ENCODE data around the gene CD2AP. TPM values are rescaled to one million over a fixed set of nuclear protein-coding genes. Genes with fewer than 3 reads are reported as not detected.

Gene CD2AP
- total RNA-seq, 1 donor: 30.4 TPM

DNA sequence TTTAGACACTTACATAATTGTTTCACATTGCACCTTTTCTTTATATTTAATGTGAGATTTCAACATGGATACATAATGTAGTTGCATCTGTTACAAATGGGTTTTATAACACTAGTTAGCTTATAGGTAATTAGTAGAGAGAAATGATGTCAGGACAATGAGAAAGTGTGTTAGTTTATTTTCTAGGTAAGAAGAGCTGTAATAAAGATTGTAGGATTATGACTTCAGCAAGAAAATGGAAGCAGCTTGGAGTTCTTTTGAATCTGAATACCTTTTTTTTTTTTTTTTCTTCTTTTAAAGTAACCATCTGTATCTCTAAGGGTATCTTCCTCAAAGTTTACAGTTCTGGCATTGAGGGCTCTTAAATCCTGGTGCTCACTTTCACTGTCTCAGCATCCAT is 35.3 kb downstream of the CD2AP start:
- H3K4me3 ChIP-seq (ENCODE audit: insufficient read depth, low read length): no peak overlapping the region
- peaks cover 4% of the 10 kb centered on the region for H3K9me3 ChIP-seq (ENCODE audit: low read depth, low read length)
- H3K4me2 ChIP-seq (ENCODE audit: insufficient read depth, low read length): no peak overlapping the region
- H4K20me1 ChIP-seq (ENCODE audit: insufficient read depth, low read length): peaks cover 2% of the 10 kb centered on the region
- H2AFZ ChIP-seq (ENCODE audit: low read length): no peak overlapping the region
- TF ChIP-seq, protein P1, sequence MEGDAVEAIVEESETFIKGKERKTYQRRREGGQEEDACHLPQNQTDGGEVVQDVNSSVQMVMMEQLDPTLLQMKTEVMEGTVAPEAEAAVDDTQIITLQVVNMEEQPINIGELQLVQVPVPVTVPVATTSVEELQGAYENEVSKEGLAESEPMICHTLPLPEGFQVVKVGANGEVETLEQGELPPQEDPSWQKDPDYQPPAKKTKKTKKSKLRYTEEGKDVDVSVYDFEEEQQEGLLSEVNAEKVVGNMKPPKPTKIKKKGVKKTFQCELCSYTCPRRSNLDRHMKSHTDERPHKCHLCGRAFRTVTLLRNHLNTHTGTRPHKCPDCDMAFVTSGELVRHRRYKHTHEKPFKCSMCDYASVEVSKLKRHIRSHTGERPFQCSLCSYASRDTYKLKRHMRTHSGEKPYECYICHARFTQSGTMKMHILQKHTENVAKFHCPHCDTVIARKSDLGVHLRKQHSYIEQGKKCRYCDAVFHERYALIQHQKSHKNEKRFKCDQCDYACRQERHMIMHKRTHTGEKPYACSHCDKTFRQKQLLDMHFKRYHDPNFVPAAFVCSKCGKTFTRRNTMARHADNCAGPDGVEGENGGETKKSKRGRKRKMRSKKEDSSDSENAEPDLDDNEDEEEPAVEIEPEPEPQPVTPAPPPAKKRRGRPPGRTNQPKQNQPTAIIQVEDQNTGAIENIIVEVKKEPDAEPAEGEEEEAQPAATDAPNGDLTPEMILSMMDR (IDR thresholded peaks at IDR 0.05; ENCODE audit: extremely low read depth, low read depth, low read length): no peak
- no peak overlapping the region for H3K27ac ChIP-seq (ENCODE audit: low read depth, low read length)
- DNase-seq (ENCODE audit: insufficient read length, low spot score, missing footprints): no peak
- no peaks in the 10 kb centered on the region for H3K4me1 ChIP-seq (ENCODE audit: insufficient read depth, low read length)
- H3K27me3 ChIP-seq (ENCODE audit: insufficient read depth, low read length): no peaks in the 10 kb centered on the region
- H3K79me2 ChIP-seq (ENCODE audit: insufficient read depth, low read length): peaks cover 54% of the 10 kb centered on the region
- no peaks in the 10 kb centered on the region for H3K36me3 ChIP-seq (ENCODE audit: insufficient read depth, low read length)

DNA sequence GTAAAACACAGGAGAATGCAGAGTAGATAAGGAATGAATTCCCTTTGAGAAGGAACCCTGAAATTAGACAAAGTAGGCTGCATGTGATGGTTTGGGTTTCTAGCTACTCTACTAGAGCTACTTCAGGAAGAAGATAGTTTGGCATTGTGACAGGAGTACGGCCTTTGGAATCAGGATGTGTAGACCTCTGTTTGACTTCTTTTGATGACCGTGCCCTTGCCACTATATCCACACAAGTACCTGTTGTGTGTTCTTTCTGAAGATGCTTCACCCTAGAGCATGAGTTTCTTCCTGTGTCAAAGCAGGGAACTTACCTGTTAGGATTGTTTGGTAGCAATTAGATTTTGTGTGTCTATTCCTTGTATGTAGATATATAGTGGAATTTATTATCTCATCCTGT is 41.7 kb downstream of the CD2AP start:
- H3K27me3 ChIP-seq (ENCODE audit: insufficient read depth, low read length): no peaks in the 10 kb centered on the region
- peaks cover 6% of the 10 kb centered on the region for H4K20me1 ChIP-seq (ENCODE audit: insufficient read depth, low read length)
- no peaks in the 10 kb centered on the region for H3K4me1 ChIP-seq (ENCODE audit: insufficient read depth, low read length)
- no peak overlapping the region for H3K4me3 ChIP-seq (ENCODE audit: insufficient read depth, low read length)
- TF ChIP-seq, protein P1 (IDR thresholded peaks at IDR 0.05; ENCODE audit: extremely low read depth, low read depth, low read length): no peak
- no peaks in the 10 kb centered on the region for H3K36me3 ChIP-seq (ENCODE audit: insufficient read depth, low read length)
- no peaks in the 10 kb centered on the region for H3K9me3 ChIP-seq (ENCODE audit: low read depth, low read length)
- DNase-seq (ENCODE audit: insufficient read length, low spot score, missing footprints): no peak
- H3K79me2 ChIP-seq (ENCODE audit: insufficient read depth, low read length): peaks cover 58% of the 10 kb centered on the region
- no peak overlapping the region for H3K4me2 ChIP-seq (ENCODE audit: insufficient read depth, low read length)
- no peak overlapping the region for H2AFZ ChIP-seq (ENCODE audit: low read length)
- H3K27ac ChIP-seq (ENCODE audit: low read depth, low read length): no peak overlapping the region

DNA sequence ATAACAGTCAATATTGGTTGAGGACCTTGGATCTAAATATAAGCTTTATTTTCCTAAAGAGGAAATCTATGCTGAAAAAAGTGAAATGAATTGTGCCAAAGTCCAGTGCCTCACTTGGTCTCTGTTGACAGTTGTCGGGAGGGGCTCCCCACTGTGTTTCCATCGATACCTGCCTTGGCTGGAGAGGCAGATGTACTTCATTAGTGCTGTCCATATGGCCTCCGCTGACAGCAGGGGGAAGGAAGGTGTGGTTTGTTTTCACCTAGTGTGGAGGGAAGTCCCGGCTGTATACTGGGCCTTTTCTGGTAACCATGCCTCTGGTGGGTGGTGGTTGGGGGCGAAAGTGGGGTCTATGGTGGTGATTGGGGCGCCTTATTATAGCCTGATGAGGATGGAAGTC is 42.7 kb downstream of the CD2AP start:
- H3K27me3 ChIP-seq (ENCODE audit: insufficient read depth, low read length): no peaks in the 10 kb centered on the region
- no peaks in the 10 kb centered on the region for H3K9me3 ChIP-seq (ENCODE audit: low read depth, low read length)
- TF ChIP-seq, protein P1 (IDR thresholded peaks at IDR 0.05; ENCODE audit: extremely low read depth, low read depth, low read length): no peak
- H3K79me2 ChIP-seq (ENCODE audit: insufficient read depth, low read length): peaks cover 55% of the 10 kb centered on the region
- no peaks in the 10 kb centered on the region for H3K4me1 ChIP-seq (ENCODE audit: insufficient read depth, low read length)
- no peak overlapping the region for H3K4me2 ChIP-seq (ENCODE audit: insufficient read depth, low read length)
- H3K36me3 ChIP-seq (ENCODE audit: insufficient read depth, low read length): no peaks in the 10 kb centered on the region
- no peak for DNase-seq (ENCODE audit: insufficient read length, low spot score, missing footprints)
- peaks cover 6% of the 10 kb centered on the region for H4K20me1 ChIP-seq (ENCODE audit: insufficient read depth, low read length)
- H3K27ac ChIP-seq (ENCODE audit: low read depth, low read length): no peak overlapping the region
- no peak overlapping the region for H2AFZ ChIP-seq (ENCODE audit: low read length)
- H3K4me3 ChIP-seq (ENCODE audit: insufficient read depth, low read length): no peak overlapping the region

DNA sequence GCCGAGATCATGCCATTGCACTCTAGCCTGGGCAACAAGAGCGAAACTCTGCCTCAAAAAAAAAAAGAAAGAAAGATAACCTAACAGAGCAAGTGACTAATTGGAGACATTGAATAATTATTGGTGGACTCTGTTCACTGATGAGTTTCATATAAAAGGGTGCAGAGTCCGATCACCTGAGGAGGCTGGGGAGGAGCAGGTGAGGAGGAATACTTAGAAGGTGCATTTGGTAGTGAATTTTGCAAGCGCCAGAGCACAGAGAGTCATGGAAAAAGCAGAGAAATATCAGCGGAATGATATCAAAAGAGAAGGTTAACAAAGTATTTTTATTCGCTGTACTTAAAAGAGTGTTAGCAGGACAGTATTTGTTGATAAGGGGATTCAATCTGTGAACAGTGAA is 44.4 kb downstream of the CD2AP start:
- Histone ChIP-seq H3K27me3 (ENCODE audit: insufficient read depth, low read length) (no peaks in the 10 kb centered on the region), H3K36me3 (ENCODE audit: insufficient read depth, low read length) (no peaks in the 10 kb centered on the region), H3K4me3 (ENCODE audit: insufficient read depth, low read length) (no peak overlapping the region), H2AFZ (ENCODE audit: low read length) (no peak overlapping the region), H3K4me2 (ENCODE audit: insufficient read depth, low read length) (no peak overlapping the region), H3K27ac (ENCODE audit: low read depth, low read length) (no peak overlapping the region), H4K20me1 (ENCODE audit: insufficient read depth, low read length) (peaks cover 4% of the 10 kb centered on the region), H3K4me1 (ENCODE audit: insufficient read depth, low read length) (no peaks in the 10 kb centered on the region), H3K79me2 (ENCODE audit: insufficient read depth, low read length) (peaks cover 53% of the 10 kb centered on the region), H3K9me3 (ENCODE audit: low read depth, low read length) (no peaks in the 10 kb centered on the region)
- TF ChIP-seq, protein P1 (IDR thresholded peaks at IDR 0.05; ENCODE audit: extremely low read depth, low read depth, low read length): no peak
- no peak for DNase-seq (ENCODE audit: insufficient read length, low spot score, missing footprints)
